CD4-positive, alpha-beta T cell treated with Interferon alpha-2 for 1 hour (primary cell): ENCODE measurements around the gene USP17L30.
"Not testable (repeated sequence)": the region's sequence is repeated elsewhere in the genome, so short reads cannot be mapped to it uniquely, and the experiment has no call there.

Experiments used
- DNase-seq, 2 donors: peaks; one replicate each; pipeline ENCODE4 v3.0.0-alpha.2; 2020 to 2022

The USP17L30 gene, protein sequence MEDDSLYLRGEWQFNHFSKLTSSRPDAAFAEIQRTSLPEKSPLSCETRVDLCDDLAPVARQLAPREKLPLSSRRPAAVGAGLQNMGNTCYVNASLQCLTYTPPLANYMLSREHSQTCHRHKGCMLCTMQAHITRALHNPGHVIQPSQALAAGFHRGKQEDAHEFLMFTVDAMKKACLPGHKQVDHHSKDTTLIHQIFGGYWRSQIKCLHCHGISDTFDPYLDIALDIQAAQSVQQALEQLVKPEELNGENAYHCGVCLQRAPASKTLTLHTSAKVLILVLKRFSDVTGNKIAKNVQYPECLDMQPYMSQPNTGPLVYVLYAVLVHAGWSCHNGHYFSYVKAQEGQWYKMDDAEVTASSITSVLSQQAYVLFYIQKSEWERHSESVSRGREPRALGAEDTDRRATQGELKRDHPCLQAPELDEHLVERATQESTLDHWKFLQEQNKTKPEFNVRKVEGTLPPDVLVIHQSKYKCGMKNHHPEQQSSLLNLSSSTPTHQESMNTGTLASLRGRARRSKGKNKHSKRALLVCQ

GRCh38 chr4:9362829-9363228 is at the start of gene USP17L30:
USP17L30 (plus strand) TSS chr4:9363129; CDS start chr4:9363129, 0 bp downstream.
- not testable (repeated sequence) for DNase-seq

DNA sequence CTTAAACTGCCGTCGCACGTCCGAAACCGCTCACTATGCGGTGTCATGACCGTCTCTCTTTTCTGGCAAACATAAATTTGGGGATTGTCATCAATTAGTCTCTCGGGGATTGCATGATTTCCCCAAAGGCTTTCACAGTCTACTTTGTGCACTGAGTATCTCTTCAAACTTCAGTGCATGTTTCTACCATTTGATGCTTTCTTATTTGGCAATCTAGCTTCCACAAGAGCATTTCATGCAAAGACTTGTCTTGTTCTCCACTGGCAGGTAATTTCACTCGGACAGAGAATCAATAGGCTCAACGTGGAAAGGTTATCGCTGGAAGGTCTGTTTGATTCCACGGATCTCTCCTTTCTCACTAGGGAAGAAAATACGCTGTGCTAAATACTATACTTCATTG is 38.7 kb upstream of the USP17L30 start:
- not testable (repeated sequence) for DNase-seq

GRCh38 chr4:9324865-9325264 is 38.1 kb upstream of the USP17L30 start, which contains the start of gene USP17L24:
USP17L24 (plus strand) TSS chr4:9325165; CDS start chr4:9325165, 0 bp downstream.
- DNase-seq, result not testable (repeated sequence)

DNA sequence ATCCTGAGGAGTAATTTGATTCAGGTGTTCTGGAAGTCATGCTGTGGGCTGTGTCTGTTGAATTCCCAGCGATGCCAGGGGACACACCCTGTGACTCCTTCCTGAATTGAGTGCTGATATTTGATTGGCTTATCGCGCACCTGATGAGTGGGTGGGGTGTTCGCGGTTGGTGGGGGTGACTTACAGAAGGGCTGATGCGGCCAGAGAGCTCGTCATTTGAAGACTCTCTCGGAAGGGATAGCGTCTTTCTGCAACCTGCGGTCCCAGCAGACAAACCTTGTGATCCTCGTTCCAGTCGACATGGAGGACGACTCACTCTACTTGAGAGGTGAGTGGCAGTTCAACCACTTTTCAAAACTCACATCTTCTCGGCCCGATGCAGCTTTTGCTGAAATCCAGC is 33.3 kb upstream of the USP17L30 start, which contains the start of gene USP17L25:
TSS of gene USP17L25 (plus strand) at position 301 of the 400 bp plus-strand sequence. CDS start at position 301, 0 bp downstream.
- not testable (repeated sequence) for DNase-seq

GRCh38 chr4:9334358-9334757 is 28.6 kb upstream of the USP17L30 start, which contains the start of gene USP17L26:
USP17L26 (plus strand) TSS chr4:9334658; CDS start chr4:9334658, 0 bp downstream.
- not testable (repeated sequence) for DNase-seq

GRCh38 chr4:9339103-9339502 is 23.8 kb upstream of the USP17L30 start, which contains the start of gene USP17L5:
USP17L5 (plus strand) TSS chr4:9339403; CDS start chr4:9339403, 0 bp downstream.
- DNase-seq, result not testable (repeated sequence)

GRCh38 chr4:9343848-9344247 is 19.1 kb upstream of the USP17L30 start, which contains the start of gene USP17L27:
USP17L27 (plus strand) TSS chr4:9344148; CDS start chr4:9344148, 0 bp downstream.
- not testable (repeated sequence) for DNase-seq

DNA sequence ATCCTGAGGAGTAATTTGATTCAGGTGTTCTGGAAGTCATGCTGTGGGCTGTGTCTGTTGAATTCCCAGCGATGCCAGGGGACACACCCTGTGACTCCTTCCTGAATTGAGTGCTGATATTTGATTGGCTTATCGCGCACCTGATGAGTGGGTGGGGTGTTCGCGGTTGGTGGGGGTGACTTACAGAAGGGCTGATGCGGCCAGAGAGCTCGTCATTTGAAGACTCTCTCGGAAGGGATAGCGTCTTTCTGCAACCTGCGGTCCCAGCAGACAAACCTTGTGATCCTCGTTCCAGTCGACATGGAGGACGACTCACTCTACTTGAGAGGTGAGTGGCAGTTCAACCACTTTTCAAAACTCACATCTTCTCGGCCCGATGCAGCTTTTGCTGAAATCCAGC is 14.3 kb upstream of the USP17L30 start, which contains the start of gene USP17L28:
TSS of gene USP17L28 (plus strand) at position 301 of the 400 bp plus-strand sequence. CDS start at position 301, 0 bp downstream.
- DNase-seq, result not testable (repeated sequence)

DNA sequence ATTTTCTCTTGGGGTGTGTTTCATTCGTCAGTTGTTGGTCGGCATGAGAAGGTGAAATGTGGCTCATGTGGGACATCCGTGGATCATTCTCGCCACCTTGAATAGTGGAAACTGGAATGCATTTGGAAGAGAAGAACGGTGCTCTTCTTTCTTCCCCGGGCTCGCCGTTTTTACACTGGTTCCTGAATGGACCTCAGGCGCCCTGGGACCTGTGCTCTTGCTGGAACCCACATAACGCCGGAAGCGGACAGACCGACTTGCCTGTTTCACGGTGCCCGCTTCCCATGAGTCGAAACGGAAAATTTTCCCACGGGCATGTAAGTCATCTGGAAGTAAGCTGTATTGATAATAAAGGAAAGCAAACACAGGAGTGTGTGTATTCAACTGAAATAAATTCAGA is 12.1 kb upstream of the USP17L30 start:
- DNase-seq, result peak; percentile 10 to 30

- DNase-seq, result not testable (repeated sequence)
Observed at GRCh38 chr4:9353338-9353737, 9.6 kb upstream of the USP17L30 start, which contains the start of gene USP17L29. USP17L29 (plus strand) TSS chr4:9353638; CDS start chr4:9353638, 0 bp downstream.

DNA sequence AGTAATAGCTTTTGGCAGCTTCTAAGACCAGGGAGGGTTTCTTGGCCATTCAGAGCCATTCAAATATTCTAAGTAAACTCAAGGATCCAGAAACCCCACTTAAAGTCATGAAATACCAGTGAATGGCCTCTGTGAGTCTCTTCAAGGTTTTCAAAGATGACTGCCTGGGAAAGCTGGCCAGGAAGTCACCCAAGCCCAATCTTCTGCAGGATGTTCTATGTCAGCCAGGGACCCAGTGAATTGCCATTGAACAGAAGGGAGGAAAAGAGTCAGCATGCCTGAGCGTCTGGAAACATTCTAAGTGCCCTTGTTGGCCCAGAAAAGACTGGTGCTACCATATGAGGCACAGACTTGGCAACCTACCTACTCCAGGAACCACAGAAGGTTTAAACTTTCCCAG is 17.0 kb downstream of the USP17L30 start:
- not testable (repeated sequence) for DNase-seq

GRCh38 chr4:9381012-9381534 is 18.1 kb downstream of the USP17L30 start:
- DNase-seq, result peak; percentile 52 to 67

DNA sequence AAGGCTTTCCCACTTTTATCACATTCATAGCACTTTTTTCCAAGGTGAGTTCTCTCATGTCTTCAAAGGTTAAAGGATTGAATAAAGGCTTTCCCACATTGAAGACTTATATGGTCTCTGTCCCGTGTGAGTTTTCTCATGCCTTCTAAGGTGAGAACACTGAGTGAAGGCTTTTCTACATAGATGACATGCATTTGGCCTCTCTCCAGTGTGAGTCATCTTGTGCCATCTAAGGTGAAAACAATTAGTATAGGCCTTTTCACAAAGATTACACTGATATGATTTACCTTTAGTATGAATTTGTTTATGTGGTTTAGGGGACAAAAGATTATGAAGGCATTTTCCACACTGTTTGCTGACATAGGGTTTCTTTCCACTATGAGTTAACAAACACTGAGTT is 21.2 kb downstream of the USP17L30 start:
- DNase-seq, result no peak

DNA sequence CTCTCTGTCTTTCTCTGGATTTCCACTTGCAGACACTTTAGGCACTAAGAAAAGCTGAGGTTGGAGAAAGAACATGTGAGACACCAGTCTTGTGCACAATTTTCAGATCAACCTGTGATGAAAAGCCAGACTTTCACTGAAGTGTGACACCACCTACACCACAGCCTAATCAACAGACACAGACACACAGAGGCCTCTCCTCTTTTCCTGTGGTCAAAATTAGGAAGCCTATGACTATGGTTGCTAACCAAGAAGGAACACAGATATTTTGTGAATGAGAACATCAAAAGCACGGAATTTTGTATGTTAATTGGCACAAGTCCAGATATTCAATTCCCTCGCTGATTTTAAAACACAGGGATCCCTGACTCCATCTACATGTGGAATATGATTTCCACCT is 26.1 kb downstream of the USP17L30 start:
- not testable (repeated sequence) for DNase-seq

DNA sequence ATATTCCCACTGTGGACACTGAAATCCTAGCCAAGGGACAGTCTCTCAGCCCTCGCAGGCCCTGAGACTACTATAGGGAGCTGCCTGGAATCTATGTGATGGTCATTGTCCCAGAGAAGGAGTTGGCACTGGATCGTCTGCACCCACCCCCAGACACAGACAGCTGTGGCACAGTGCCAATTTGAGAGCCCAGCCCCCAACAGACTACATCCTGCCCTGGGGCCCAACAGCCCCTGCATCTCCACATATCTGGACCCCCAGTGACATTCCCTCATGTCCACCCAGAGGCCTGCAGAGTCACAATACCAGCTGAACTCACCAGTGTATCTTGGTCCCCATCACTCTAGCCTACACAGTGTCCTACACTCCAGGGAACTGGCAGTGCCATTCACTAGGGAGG is 42.8 kb downstream of the USP17L30 start:
- not testable (repeated sequence) for DNase-seq

- not testable (repeated sequence) for DNase-seq
Observed at GRCh38 chr4:9406491-9406890, 43.6 kb downstream of the USP17L30 start.

- no peak for DNase-seq
Observed at GRCh38 chr4:9409793-9410192, 46.9 kb downstream of the USP17L30 start.
